OCI-LY3 (cell line): ENCODE results near the gene MLXIP.

Experiments
- EZH2phosphoT487 ChIP-seq: fragments of 200-600 bp; shearing (Covaris generic); IDR thresholded peaks from 2 replicates; pipeline ENCODE4 v1.6.1; 2018; ENCODE audit warnings: antibody characterized with exemption, mixed run types, low read depth
- TF ChIP-seq, protein P1 (sequence below): fragments of 200-600, 300-600 bp; sonication (generic); IDR thresholded peaks from 2 replicates; pipeline ENCODE4 v1.5.1; 2014; ENCODE audit warnings: antibody characterized with exemption, low read length, low read depth

GRCh38 chr12:122167356-122167925, 88.9 kb downstream of the MLXIP start:
- TF ChIP-seq, protein P1, sequence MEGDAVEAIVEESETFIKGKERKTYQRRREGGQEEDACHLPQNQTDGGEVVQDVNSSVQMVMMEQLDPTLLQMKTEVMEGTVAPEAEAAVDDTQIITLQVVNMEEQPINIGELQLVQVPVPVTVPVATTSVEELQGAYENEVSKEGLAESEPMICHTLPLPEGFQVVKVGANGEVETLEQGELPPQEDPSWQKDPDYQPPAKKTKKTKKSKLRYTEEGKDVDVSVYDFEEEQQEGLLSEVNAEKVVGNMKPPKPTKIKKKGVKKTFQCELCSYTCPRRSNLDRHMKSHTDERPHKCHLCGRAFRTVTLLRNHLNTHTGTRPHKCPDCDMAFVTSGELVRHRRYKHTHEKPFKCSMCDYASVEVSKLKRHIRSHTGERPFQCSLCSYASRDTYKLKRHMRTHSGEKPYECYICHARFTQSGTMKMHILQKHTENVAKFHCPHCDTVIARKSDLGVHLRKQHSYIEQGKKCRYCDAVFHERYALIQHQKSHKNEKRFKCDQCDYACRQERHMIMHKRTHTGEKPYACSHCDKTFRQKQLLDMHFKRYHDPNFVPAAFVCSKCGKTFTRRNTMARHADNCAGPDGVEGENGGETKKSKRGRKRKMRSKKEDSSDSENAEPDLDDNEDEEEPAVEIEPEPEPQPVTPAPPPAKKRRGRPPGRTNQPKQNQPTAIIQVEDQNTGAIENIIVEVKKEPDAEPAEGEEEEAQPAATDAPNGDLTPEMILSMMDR, result no peak
- no peak for TF ChIP-seq EZH2phosphoT487
